Measurements from ENCODE around the gene MEIS2.

The MEIS2 gene

GRCh38 chr15:37112171-37112570, 11.8 kb upstream of the MEIS2 start:
- no peak for DNase-seq

DNA sequence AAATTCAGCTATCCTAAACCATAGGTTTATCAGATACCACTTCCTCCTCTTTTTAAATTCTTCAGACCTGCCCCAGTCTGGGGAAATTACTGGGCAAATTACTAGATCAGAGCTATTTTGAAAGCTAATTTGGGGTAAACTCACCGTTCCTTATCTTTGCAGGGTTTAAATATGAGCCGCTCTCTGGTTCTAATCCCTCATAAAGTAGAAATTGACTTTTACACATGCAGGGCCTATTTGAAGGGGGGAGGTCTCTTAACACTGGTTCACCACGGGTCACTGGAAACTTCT, 11.0 kb upstream of the MEIS2 start:
- no peak for DNase-seq

DNA sequence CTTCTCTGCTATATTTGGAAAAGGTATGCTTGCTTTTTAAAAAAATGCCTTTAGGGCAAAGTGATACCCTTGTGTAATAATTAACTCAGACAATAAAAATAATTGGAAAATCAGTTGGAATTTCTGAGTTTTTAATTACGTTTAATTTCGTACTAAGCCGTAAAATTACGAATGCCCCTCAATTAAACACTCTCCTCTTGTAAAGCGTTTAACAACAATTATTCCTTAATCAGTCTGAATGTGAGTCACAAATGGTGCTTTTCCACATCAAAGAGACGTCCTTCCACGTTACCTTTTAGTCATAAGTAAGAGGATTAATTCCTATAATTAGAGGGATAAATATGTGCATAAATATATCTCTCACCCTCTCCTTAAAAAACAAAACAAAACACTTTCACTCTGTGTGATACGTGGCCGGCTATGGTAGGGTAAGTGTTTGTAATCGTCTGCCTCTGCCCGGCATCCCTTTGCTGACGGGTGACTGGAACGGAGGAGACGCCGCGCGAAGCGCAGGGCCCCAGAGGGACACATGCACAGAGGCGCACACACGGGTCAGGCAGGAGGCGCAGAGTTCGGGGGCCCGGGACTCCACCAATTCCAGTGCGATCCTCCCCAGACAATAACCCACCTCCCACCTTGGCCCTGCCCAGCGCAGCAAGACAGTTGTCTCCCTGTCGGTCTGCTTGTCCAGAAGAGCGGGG, 9.7 kb upstream of the MEIS2 start:
- no peak for DNase-seq

GRCh38 chr15:37109168-37109871, 9.0 kb upstream of the MEIS2 start:
- DNase-seq, result no peak

DNA sequence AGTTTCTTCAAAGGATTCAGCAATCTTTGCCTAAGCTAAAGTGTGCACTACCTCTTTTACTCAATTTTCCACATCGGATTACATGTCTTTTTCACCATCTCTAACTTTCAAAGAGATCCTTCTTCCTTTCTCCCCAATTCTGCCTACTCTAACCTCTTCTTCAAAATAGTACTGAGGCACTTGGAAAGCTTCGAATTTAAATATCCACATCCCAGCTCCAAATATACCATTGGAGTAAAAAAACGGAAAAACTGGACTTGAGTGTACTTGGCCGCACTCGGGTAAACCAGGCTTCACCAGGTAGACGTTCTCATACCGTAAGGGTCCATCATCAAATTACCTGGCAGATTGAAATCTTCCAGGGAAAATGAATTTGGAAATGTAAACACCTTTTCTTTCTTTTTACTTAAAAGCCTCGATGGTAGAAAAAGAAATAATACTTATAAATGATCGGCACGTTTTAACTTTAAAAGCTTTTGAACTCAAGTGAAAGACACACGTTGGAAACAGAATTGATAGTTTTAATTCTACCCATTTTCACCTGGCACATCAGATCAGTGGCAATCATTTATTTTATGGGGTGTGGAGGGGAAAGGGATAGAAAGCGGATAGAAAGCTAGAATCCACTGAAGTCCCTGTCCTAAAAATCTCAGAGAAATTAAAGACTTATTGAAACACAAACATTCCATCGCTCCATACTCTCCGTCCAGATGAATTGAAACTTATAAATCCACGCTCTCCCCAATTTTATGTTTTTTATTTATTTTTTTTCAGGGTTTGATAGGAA, 8.2 kb upstream of the MEIS2 start:
- DNase-seq, result no peak

- no peak for DNase-seq
Observed at GRCh38 chr15:37107744-37108380, 7.5 kb upstream of the MEIS2 start.

DNA sequence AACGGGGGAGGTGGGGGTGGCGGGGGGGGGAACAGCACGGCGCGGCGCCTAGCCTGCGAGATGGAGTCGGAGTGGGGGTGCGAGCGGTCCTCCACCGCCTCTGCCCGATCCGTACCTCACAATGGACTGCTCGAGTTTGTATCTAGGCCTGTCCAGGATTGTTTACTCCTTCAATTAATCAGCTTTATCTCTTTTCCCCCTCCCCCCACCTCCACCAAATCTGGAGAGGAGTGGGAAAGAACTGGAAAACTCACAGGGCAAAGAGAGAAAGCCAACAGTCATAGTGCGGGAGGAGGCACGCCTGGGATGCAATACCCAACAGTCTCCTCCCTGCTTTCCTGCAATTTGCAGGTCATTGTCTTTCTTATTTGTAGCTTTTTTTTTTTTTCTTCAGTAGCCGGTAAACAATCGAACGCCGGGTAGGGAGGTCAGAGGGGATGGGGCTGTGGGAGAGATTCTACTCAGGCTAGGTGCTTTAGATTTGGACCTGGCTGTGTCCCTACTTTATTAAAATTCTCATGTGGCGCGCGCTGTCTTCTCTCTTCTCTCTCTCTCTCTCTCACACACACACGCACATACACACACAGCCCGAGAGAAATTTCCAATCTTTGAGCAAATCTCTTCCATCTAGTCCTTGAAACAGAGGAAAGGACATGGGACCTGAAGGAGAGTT, 6.9 kb upstream of the MEIS2 start:
- DNase-seq, result no peak

- no peak for DNase-seq
Observed at GRCh38 chr15:37106490-37107001, 6.2 kb upstream of the MEIS2 start.

GRCh38 chr15:37105889-37106288, 5.5 kb upstream of the MEIS2 start:
- DNase-seq, result no peak

GRCh38 chr15:37105029-37105428, 4.7 kb upstream of the MEIS2 start:
- DNase-seq, result no peak

GRCh38 chr15:37104424-37104981, 4.2 kb upstream of the MEIS2 start:
- DNase-seq, result no peak

DNA sequence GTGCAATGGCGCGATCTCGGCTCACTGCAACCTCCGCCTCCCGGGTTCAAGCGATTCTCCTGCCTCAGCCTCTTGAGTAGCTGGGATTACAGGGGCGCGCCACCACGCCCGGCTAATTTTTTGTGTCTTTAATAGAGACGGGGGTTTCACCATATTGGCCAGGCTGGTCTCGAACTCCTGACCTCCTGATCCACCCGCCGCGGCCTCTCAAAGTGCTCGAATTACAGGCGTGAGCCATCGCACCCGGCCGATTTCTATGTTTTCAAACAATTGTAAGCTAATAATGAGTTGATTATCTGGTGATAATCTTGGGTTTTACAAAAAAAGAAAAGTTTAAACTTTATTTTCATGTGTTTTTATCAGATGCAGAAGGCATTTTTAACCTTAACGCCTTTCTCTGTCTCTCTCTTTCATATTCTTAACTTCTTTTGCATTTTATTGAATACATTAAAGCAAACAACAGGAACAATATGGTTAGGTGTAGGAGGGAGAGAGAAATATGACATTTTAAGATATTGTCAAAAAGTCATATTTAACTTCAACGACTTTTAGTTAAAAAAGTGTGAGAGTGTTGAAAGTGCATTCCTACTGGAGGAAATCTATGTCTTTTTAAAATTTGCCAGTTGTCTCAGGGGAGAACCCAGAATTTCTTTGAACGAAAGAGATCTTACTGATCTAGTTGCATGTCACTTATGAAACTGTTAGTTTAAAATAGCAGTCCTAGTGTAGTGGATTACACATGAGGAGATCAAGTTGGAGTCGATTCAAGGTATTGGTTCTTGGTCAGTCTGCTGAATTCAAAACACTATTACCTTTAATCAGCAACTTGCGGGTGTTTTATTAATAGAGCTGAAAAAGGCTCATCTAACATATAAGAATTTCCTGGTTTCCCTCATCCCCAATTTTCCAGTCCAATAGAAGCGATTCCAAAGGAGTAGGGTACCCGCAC, 3.4 kb upstream of the MEIS2 start:
- DNase-seq, result no peak

GRCh38 chr15:37103163-37103435, 2.8 kb upstream of the MEIS2 start:
- no peak for DNase-seq

GRCh38 chr15:37102305-37103162, 2.2 kb upstream of the MEIS2 start:
- DNase-seq, result no peak

GRCh38 chr15:37101980-37102304, 1.6 kb upstream of the MEIS2 start:
- no peak for DNase-seq

- no peak for DNase-seq
Observed at GRCh38 chr15:37100966-37101215, 542 bp upstream of the MEIS2 start.

DNA sequence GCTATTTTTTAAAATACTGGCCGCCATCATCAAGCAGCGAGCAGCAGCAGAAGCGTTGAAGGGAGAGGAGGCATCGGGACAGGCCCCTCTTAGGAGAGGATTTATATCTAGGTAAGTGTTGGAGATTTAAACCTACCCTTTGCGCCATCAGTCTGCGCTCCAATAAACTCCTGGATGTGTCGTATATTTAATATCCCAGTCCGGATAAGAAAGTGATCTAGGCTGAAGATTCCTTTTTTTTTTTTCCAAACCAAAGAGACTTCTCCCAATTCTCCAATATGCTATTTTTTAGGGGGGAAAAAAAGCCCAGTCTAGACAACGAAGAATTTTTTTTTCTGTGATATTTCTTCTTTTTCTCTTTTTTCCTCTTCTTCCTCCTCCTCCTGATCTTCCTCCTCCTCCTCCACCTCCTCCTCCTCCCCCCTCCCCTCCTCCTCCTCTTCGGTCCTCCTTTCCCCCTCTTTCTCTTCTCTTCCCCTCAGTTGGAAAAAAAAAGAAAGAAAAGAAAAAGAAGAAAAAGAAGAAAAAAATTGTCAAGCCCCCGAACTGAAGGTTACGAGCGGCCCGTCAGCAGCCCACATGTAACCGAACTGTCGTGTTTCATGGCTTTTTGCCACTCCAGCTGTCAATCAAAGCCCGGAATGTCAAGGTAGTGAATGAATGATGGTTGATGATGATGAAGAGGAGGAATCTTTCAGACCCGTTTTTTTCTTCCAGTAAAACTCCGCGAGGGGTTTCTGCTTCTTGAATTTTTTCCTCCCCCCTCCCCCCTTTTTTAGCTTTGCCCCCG, 835 bp downstream of the MEIS2 start:
- DNase-seq, result no peak

DNA sequence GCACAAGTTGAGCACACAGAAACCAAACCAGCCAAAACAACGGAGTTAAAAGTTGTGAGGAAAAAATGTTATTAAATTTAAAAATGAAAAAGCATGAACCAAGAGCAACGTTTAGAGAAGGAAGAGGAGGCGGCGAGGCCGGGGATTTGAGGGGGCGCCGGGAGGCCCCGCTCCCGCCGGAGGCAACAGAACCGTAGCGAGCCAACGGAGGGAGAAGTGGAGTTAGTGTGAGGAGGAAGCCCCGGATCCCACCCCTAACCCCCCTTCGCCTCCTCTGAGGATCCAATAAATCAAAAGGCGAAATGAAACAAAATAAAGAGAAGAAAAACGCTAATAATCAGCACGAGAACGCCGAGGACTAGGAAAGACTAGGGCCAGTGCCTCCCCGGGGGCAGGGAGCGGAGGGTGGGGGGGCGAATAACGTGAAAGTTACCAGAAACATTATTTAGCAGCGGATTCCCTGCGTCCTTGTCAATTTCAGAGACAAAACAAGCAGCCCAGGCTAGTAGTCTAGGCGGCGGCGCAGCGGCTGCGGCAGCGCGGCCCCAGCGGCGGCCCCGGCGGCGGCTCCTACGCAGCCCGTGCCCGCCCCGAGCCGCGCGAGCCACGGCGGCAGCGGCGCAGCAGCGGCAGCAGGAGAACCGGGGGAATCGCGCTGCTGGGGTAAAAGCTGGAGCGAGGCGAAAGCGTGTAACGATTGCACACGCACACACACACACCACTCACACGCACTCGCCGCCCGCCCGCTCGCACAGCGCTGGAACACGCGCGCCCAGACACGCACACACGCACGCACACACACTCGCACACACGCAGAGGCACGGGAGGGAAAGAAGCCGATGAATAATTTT, 1.7 kb downstream of the MEIS2 start:
- no peak for DNase-seq
